NCI-H1436 (cell line): ENCODE data around the gene TADA2A.

Experiments
- DNase-seq: peaks from one replicate; lab custom pipeline; 2025; lab: John Stamatoyannopoulos, UW

Gene TADA2A

GRCh38 chr17:37463039-37463438 lies 56.4 kb downstream of the TADA2A start:
- DNase-seq = no peak

- no peak for DNase-seq
These were observed 58.5 kb downstream of the TADA2A start for GRCh38 chr17:37465069-37465616.

- no peak for DNase-seq
These were observed 59.8 kb downstream of the TADA2A start for GRCh38 chr17:37466471-37466870.

- DNase-seq = no peak
These were observed 63.5 kb downstream of the TADA2A start for GRCh38 chr17:37470181-37470580.

- DNase-seq = no peak
These were observed 69.2 kb downstream of the TADA2A start for GRCh38 chr17:37475731-37476420.

- DNase-seq = no peak
These were observed 69.9 kb downstream of the TADA2A start for GRCh38 chr17:37476431-37477120.

GRCh38 chr17:37478187-37478586 lies 71.5 kb downstream of the TADA2A start:
- DNase-seq = no peak

GRCh38 chr17:37479025-37479424 lies 72.3 kb downstream of the TADA2A start:
- no peak for DNase-seq

GRCh38 chr17:37480427-37480826 lies 73.7 kb downstream of the TADA2A start:
- DNase-seq = no peak

- DNase-seq = no peak
These were observed 74.4 kb downstream of the TADA2A start for GRCh38 chr17:37481001-37481665.

- DNase-seq = no peak
These were observed 76.8 kb downstream of the TADA2A start for GRCh38 chr17:37483311-37484039.

GRCh38 chr17:37485938-37486570 lies 79.4 kb downstream of the TADA2A start:
- DNase-seq = no peak

GRCh38 chr17:37488009-37488604 lies 81.4 kb downstream of the TADA2A start:
- DNase-seq = peak; percentile 32

- DNase-seq = peak; percentile 66
These were observed 82.0 kb downstream of the TADA2A start for GRCh38 chr17:37488607-37489196.

- peak; percentile 91 for DNase-seq
These were observed 82.7 kb downstream of the TADA2A start, which contains the start of gene DUSP14 for GRCh38 chr17:37489197-37490001. Gene DUSP14 (plus strand): TSS chr17:37489891. CDS start chr17:37512273, 22,382 bp downstream.

- DNase-seq = peak; percentile 66
These were observed 83.4 kb downstream of the TADA2A start for GRCh38 chr17:37490022-37490587.

- DNase-seq = no peak
These were observed 84.2 kb downstream of the TADA2A start for GRCh38 chr17:37490638-37491614.

GRCh38 chr17:37492167-37492566 lies 85.5 kb downstream of the TADA2A start:
- no peak for DNase-seq
